GM18907 (cell line): Measurements from ENCODE around the gene INHA.

ENCODE experiments used
- ATAC-seq: cut with Tn5 transposase; IDR thresholded peaks from one replicate; pipeline ENCODE4 v1.9.1; 2021; ENCODE audit warnings: mild to moderate bottlenecking, moderate library complexity; ENCODE audit not compliant: unreplicated experiment

Gene INHA, protein sequence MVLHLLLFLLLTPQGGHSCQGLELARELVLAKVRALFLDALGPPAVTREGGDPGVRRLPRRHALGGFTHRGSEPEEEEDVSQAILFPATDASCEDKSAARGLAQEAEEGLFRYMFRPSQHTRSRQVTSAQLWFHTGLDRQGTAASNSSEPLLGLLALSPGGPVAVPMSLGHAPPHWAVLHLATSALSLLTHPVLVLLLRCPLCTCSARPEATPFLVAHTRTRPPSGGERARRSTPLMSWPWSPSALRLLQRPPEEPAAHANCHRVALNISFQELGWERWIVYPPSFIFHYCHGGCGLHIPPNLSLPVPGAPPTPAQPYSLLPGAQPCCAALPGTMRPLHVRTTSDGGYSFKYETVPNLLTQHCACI

DNA sequence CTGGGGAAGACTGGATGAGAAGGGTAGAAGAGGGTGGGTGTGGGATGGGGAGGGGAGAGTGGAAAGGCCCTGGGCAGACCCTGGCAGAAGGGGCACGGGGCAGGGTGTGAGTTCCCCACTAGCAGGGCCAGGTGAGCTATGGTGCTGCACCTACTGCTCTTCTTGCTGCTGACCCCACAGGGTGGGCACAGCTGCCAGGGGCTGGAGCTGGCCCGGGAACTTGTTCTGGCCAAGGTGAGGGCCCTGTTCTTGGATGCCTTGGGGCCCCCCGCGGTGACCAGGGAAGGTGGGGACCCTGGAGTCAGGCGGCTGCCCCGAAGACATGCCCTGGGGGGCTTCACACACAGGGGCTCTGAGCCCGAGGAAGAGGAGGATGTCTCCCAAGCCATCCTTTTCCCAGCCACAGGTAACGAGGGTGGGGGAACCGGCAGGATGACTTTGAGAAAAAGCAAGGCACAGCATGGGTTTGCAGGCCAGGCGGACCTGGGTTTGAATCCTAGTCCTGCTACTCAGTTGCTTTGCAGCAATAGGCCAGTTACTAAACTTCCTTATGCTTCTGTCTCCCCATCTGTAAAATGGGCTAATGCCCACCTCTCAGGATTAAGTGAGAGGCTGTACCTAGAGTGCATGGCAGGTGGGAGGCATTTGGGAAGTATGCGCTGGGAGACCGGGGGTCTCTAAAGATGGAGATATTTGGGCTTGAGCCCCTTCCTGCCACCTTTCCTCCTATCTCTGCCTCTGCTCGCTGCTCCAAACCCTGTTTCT lies at the start of gene INHA:
Gene INHA, plus strand, starts transcription at position 74 of the 765 bp plus-strand sequence. Its CDS starts 65 bp downstream, at position 139.
- no peak for ATAC-seq

DNA sequence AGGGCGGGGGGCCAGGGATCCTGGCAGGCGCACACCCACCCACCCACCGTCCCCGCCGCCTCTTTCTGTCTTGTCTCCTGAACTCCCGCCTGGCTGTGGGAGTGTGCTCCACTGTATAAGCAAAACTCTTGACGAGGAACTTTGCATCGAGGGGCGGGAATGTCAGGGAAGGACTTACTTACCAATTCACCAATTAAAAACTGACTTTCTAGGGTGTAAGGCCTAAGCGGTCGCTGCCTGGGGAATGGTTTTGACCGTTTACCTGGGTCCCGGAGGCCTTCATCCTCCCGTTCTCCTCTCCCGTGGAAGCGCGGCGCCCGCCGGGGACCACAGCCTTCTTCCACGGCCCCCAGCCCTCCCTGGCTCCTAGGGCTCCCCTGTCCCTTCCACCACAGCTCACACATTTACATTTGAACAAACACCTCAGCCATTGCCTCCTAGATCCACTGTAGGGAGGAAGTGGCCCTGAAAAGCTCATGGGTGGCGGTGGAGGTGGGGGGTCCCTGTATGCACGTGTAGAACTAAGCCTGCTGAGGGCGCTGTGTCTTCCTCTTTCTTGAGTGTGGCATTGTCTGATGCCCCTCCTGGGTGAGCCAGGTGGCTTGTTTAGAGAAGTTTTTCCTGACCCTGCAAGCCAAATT lies 49.0 kb upstream of the INHA start:
- ATAC-seq: no peak

DNA sequence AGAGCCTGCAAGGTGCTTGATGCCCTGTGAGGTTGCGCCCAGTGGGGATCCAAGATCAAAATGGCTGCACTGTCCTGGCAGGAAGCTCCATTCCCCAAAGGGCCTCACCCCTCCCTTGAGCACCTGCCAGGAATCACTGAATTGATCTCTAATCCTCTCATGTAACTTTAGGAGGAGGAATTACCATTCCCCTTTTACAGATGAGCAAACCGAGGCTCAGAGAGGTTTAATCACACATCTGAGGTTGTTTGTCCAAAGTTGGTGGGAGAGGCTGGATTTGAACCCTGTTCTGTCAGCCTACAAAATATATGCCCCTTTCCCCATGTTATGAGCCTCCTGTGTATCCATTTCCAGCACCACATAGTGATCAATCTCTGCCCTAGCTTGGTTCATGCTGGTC lies 47.3 kb upstream of the INHA start:
- ATAC-seq: no peak

DNA sequence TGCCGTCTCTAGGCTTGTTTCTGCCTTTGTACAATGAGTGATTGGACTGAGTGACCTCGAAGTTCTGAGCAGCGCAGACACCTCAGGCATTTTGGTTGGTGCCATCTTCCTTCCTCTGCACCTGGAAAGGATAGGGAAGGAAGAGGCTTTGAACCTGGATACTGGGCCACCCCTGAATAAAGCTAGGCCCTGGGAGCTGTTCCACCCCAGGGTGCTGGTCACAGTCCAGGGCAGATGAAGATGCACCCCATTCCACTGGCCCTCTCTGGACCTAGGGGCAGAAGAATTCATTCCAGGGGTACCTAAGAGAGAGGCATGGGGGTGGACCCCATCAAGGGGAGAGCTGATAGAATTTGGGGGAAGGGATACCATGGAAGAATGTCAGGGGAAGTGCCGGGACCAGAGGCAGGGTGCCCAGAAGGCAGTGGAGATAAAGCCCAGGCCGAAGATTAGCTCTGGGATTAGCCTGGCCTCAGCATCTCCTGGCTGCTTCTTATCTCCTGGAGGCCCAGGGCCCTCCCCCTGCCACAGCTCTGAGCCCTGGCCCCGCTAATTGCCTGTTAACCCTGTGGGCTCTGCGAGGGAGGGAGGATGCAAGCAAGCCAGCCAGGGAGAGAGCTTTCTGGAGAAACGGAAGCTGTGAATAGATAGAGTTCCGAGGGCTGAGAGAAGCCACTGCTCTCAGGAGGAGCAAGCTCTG lies 46.4 kb upstream of the INHA start:
- ATAC-seq: no peak

DNA sequence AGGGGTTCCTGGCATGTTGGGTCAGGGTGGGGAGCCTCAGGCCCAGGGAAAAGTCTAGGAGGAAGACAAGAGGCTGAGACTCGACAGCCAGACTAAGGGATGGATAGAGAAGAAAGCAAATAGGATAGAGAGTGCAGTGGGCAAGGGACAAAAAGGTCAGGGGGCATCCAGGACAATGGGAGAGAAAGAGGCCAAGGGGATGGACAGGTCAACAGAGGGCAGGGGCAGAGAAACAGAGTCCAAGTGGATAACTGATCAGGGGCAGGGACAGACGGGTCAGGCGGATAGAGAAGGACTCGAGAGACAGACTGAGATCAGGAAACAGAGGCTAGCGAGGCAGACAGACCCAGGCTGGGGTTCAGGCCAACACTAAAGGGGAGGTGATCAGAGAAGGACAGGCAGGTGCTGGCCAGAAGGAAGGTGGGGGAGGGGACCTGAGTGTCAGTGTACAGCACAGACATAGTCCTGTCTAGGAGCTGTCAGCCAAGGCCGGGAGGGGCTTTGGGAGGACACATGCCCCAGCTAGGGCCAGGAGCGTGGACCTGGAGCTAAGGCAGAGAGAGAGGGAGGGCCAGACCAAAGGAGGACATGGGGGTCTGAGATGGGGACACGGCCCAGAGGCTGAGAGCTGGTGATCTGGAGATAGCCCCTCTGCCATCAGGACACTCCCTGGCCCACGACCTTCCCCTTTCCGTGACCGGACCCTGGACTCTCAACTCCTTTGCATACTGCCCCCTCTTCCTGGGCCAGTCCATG lies 45.6 kb upstream of the INHA start:
- no peak for ATAC-seq

DNA sequence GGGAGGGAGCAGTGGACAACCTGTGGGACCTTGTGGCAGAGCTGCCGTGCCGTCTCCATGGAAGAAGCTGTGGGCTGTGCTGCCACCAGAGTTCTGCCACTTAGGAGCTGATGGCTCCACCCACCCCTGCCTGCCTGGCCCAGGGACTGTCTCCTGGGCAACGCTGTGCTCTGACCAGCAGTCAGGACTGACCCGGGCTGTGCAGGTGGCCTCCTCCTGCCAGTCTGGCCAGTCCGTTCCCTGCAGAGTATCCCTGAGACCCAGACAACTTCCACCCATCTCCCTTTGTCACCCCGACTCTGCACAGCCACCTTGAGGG lies 45.1 kb upstream of the INHA start:
- no peak for ATAC-seq

DNA sequence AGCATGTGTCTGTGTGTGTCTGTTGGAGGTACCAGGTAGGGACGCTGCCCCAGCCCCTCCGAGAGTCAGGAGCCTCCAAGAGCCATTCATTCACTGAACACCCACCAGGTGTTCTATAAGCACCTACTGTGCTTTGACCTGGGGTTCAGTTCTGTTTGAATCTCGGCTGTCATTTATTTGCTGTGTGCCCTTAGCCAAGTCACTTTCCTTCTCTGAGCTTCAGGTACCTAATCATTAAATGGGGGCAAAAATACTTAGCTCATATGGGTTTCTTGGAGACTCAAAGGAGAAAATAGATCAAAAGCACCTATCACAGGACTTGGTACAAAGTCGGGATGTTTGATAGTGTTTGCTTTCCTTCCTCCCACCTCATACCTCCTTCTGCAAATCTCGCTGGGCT lies 44.6 kb upstream of the INHA start:
- no peak for ATAC-seq

DNA sequence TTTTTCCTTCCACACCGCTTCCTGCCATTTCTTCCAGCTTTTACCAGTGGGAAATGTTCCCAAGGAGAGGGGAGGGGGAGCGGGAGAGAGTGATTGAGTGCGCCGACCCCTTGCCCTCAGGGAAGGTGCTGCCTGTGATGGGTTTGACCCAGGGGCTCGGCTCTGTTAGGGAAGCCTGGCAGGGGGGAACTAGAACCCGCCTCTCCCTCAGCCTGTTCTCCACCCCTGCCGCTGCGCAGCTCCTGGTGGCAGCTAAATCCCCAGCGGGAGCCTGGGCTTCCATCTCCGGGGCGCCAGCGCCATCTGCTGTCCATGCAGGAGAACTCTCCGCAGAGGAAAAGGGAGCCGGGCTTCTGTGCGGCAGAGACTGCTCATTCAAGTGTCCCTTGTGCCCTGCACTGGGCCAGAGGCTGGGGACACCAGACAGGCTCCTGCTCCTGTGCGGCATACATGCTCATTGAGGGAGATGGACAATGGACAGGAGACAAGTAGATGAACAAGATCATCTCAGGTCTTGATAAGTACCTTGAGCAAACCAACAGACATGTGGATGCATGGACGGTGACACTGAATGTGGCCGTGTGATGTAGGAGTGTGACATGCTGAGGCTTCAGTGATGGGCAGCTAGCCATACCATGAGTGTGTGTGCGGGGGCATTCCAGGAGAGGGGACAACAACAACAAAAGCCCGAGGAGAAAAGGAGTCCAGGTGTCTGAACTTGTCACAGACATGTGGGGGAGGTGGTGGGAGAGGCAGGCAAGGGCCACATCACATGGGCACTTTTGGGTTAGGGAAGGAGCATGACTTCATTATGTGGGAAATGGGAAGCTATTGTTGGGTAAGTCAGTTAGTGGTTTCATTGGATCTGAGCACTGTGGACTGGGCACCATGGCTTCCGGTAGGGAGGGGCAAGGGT lies 41.8 kb upstream of the INHA start:
- ATAC-seq: peak; percentile 83

DNA sequence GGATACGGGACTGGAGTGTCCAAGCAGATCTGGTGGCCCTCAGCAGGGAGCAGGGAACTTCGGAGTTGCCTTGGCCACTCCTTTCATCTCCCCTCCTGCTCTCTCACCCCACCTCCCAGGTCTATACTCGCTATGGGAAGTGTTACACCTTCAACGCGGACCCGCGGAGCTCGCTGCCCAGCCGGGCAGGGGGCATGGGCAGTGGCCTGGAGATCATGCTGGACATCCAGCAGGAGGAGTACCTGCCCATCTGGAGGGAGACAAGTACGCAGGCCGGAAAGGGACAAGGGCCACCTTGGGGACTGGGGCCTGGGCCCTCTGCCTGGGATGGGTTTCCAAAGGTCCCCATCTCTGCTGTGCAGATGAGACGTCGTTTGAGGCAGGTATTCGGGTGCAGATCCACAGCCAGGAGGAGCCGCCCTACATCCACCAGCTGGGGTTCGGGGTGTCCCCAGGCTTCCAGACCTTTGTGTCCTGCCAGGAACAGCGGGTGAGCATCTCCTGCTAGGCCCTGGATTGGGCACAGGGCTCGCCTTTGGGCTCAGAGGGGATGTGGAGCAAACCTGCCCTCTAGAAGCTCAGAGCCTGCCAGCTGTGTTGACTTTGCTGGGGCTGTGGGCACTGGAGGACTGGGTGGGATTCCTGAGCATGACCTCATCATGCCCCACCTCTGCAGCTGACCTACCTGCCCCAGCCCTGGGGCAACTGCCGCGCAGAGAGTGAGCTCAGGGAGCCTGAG lies 40.3 kb upstream of the INHA start:
- no peak for ATAC-seq

DNA sequence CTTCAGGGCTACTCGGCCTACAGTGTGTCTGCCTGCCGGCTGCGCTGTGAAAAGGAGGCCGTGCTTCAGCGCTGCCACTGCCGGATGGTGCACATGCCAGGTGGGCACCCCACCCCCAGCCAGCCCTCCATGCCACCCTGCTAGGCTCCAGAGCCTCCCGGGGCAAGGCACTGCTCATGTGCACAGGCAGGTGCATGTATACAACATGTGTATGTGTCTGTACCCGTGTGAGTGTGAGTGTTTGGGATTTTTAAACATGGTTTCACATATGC lies 39.8 kb upstream of the INHA start:
- no peak for ATAC-seq

DNA sequence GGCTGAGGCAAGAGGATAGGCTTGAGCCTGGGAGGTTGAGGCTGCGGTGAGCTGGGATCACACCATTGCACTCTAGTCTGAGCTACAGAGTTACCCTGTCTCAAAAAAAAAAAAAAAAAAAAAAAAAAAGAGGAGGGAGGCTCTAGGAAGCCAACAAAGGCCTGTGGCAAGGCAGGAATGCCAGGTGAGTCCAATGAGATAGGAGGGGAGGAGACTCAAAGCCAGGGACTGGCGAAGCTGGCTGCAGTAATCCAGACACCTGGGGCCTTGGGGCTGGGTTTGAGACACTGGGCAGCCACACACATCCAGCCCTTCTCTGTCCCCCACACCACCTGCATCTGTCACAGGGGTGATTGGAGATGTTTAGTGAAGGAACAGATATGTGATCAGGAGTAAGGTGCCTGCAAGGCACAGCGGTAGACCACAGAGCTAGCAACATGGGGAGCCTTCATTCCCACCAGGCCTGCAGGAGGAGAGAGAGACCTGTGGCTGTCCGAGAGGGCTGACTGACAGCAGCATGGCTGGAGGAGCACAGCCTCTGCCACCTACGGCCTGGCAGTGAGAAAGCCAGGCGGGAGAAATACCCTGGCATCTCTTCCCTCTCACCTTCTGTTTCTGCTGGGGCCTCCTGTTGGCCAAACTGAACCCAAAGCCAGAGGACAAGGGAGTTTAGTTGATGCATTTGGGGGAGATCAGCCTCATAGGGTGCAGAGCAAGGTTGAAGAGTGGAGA lies 38.0 kb upstream of the INHA start:
- ATAC-seq: no peak

DNA sequence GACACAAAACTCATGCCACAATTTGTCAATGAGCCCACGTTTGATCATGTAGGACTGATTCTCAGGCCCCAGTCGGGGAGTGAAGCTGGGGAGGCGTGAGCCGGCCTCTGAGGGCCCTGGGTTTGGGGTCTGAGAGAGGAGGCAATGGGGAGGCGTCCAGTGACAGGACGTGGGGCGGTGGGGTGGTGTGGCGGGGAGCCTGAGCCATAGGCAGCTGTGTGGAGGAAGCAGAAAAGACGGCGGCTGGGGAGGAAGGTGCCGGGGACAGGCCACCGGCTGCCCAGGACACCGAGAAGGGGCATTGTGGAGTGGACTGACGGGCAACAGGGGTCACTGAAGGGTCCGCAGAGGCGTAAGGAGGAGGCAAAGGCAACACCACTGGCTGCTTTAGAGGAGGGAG lies 35.7 kb upstream of the INHA start:
- no peak for ATAC-seq

DNA sequence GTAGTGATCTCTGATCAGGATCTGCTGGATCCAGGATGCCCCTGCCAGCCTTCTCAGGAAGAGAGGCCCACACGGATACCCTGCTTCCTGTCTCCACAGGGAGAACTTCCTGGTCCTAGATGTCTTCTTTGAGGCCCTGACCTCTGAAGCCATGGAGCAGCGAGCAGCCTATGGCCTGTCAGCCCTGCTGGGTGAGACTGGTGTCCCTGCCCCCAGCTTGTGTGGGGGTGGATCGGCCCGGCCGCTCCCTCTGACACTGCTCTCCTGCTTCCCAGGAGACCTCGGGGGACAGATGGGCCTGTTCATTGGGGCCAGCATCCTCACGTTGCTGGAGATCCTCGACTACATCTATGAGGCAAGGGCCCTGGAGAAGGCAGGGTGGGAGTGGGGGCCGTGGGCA lies 35.1 kb upstream of the INHA start:
- ATAC-seq: no peak

DNA sequence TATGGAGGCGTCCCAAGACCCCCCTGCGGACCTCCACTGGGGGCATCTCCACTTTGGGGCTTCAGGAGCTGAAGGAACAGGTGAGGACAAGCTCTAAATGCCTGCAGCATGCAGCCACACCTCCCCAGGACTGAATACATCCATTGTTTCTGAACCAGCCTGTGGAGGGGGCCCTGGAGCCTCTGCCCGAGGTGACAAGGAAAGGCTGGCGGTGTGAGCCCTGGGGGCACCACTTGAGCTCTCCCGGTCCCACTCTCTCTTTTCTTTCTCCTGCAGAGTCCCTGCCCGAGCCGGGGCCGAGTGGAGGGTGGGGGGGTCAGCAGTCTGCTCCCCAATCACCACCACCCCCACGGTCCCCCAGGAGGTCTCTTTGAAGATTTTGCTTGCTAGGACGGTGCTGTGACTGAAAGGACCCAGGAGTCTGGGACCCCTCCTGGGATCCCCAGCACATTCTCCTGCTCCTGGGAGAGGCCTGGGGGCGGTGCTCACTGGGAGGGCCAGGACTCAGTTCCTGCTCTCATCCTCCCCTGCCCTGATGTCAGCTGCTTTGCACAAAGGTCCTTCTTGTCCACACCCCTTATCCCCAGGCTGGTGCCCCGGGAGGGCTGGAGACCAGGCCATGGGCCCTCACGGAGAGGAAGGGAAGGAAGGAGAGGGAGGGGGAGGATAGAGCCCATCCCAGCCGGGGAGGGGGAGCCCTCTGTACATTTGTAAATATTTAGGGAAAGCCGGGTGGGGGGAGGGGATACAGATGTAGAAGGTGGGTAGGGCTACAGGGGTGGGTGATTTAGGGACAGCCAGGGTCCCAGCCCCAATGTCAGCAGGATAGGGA lies 34.2 kb upstream of the INHA start:
- ATAC-seq: no peak

DNA sequence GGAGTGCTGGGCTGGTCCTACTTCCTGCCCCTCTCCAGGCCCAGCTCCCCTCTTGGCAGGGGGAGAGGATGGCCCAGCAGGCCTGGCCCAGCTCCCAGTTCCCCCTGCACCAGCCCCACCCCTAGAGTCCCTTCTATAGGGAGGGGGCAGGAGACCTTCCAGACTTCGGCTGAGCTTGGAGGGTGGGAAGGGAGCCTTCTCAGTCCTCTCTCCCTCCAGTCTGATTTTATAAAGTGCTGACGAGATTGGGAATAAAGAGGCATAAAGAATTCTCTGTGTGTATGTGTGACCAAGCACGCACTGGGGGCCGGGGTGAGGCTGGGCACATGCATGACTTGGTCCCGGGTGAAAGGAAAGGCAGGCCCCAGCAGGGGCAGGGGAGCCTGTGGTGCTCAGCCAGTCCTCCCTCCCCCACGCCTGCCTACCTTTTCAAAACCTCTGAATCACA lies 33.6 kb upstream of the INHA start:
- no peak for ATAC-seq

DNA sequence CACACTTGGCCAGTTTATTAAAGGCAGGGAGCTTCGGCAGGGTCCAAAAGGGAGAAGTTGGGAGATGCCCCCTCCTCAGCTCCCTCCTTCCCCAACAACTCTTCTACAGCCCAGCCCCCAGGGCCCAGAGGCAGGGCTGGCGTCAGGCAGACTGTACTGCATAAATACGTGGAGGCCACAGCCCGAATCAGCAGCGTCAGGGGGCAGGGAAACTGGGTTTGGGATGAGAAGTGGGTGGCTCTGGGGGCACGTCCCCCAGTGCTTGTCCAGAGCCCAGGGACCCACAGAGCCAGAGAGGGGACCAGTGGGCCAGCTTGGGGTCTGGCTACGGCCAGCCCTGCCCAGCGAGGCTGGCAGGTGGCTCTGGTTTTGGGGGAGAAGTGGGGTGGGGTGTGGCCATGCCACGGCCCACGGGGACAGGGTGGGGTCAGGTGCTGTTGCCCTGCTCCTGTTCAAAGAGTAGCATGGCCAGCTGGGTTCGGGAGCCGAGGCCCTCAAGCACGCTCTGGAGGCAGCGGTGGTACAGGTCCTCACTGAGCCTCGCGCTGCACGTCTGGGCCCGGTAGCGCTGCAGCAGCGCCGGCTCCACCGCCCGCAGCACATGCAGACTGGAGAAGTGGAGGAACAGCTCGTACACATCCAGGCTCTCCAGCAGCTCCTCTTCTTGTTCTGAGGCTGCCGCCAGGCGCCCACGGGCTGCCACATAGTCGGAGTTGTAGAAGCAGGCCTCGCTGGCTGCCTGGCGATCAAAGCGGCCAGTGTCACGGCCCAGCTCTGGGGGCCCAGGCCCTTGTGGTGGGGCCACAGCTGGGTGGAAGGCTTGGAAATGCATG lies 32.9 kb upstream of the INHA start:
- ATAC-seq: no peak
